Endothelial cell of umbilical vein (primary cell): Measurements from ENCODE around the gene PCDH9.

Source experiments
- CTCF ChIP-seq, 2 donors: IDR thresholded peaks; 1 replicate in 1 of 2; 2 replicates in 1 of 2; pipeline ENCODE4 v1.5.1; 2011; ENCODE audit warnings: low read length in 2 of 2, mild to moderate bottlenecking in 2 of 2, moderate library complexity in 2 of 2, control low read depth in 1 of 2, inconsistent platforms in 1 of 2, low read depth in 1 of 2; ENCODE audit not compliant: insufficient read depth in 1 of 2; ENCODE audit errors: extremely low read depth in 1 of 2
- EZH2 ChIP-seq: IDR thresholded peaks from 2 replicates; pipeline ENCODE4 v1.6.1; 2012; ENCODE audit warnings: borderline replicate concordance, low read depth, mild to moderate bottlenecking, moderate library complexity, low read length, inconsistent platforms; ENCODE audit not compliant: severe bottlenecking
- POLR2AphosphoS5 ChIP-seq: IDR thresholded peaks from 2 replicates; pipeline ENCODE4 v1.6.1; 2012; ENCODE audit warnings: low read depth, mild to moderate bottlenecking, control low read depth, low read length, moderate library complexity; ENCODE audit not compliant: insufficient read depth

- no peak for TF ChIP-seq EZH2
- no peak for TF ChIP-seq POLR2AphosphoS5
- no peak for TF ChIP-seq CTCF (IDR thresholded peaks at IDR 0.05; ENCODE audit: extremely low read depth in 1 of 2, insufficient read depth in 1 of 2, low read depth in 1 of 2, low read length in 2 of 2)
Observed at GRCh38 chr13:67228916-67229315, 1.2 kb downstream of the PCDH9 start.
